Adipocyte (in vitro differentiated cells): ENCODE data around the gene CELF1.
A peak's percentile ranks its signal among the peaks of the same experiment; 100 is the strongest.

ENCODE experiments used
- DNase-seq: peaks from one replicate; pipeline ENCODE4 v3.0.0-alpha.2; 2015; ENCODE audit warnings: low read depth
- H3K27me3 ChIP-seq: replicated peaks from 2 replicates; pipeline ENCODE4 v1.7.0; 2013; ENCODE audit warnings: mild to moderate bottlenecking, low read length, moderate library complexity; ENCODE audit not compliant: control insufficient read depth, insufficient read depth
- H3K36me3 ChIP-seq: 2 replicates; pipeline ENCODE4 v1.7.0; 2013; ENCODE audit warnings: low read length, mild to moderate bottlenecking, moderate library complexity; ENCODE audit not compliant: control insufficient read depth, insufficient read depth, severe bottlenecking
- H3K4me1 ChIP-seq: 2 replicates; pipeline ENCODE4 v1.7.0; 2013; ENCODE audit warnings: mild to moderate bottlenecking, low read length, moderate library complexity; ENCODE audit not compliant: control insufficient read depth, insufficient read depth
- H3K4me3 ChIP-seq: 2 replicates; pipeline ENCODE4 v1.7.0; 2013; ENCODE audit warnings: mild to moderate bottlenecking, low read length, moderate library complexity
- H3K9ac ChIP-seq: 2 replicates; pipeline ENCODE4 v1.7.0; 2013; ENCODE audit warnings: mild to moderate bottlenecking, low read length, moderate library complexity
- H3K9me3 ChIP-seq: 2 replicates; pipeline ENCODE4 v1.7.0; 2013; ENCODE audit warnings: mild to moderate bottlenecking, low read length, moderate library complexity; ENCODE audit not compliant: control insufficient read depth

CELF1 gene

DNA sequence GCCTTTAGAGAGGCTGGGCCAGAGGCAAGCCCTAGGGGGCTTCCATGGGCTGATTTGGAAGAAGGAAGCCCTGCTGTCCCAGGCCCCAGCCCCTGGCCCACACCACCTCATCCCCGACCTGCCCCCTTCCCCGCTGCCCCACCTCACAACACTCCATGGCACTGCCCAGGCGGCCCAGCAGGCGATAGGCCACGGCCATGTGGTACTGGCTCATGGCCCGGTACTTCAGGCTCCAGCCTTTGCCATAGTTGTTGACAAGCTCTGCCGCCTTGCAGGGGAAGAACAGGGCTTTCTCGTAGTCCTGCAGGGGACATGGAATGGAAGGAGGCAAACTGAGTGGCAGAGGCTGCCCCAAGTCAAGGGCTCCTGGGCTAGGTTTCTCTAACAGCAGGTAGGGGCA, 110.4 kb downstream of the CELF1 start:
- no peak for DNase-seq
- Histone ChIP-seq H3K9me3 (no peaks in the 10 kb centered on the region), H3K4me1 (peaks cover 9% of the 10 kb centered on the region), H3K36me3 (peaks cover 3% of the 10 kb centered on the region), H3K4me3 (no peak overlapping the region), H3K9ac (no peak overlapping the region), H3K27me3 (no peaks in the 10 kb centered on the region)

DNA sequence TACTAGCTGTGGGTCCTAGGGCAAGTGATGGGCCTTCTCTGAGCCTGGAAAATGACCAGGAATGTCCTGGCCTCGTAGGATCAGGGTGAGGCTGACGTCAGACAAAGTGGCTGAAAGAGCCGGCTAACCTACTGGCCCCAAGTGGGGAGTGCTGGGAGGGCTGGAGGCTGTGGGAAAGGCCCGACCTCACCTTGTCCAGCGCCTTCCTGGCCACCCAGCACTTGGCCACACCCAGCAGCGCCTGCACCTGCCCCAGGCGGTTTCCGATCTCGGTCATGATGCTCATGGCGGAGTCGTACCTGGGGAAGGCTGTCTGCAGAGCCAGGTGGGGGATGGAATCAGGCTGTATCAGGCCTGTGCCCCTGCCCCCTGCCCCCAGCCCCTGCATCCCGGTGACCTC, 111.5 kb downstream of the CELF1 start:
- no peak for DNase-seq
- Histone ChIP-seq H3K36me3 (no peaks in the 10 kb centered on the region), H3K9ac (no peak overlapping the region), H3K9me3 (no peaks in the 10 kb centered on the region), H3K4me1 (peaks cover 12% of the 10 kb centered on the region), H3K4me3 (no peak overlapping the region), H3K27me3 (no peaks in the 10 kb centered on the region)

DNA sequence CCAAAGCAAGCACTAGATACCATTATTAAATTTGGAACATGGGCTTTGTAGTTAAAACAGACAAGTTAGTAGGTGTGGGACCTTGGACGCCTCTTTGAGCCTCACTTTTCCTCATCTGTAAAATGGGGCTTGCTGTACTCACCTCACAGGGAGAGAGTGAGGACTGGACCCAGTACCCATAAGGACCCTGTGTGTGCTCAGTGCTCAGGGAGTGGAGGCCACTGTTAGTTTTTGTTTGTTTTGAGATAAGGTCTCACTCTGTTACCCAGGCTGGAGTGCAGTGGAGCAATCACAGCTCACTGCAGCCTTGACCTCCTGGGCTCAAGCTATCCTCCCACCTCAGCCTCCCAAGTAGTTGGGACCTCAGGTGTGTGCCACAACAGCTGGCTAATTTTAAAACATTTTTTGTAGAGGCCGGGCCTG, 112.9 kb downstream of the CELF1 start:
- Histone ChIP-seq H3K9me3 (no peaks in the 10 kb centered on the region), H3K4me3 (no peak overlapping the region), H3K27me3 (no peaks in the 10 kb centered on the region), H3K4me1 (peaks cover 12% of the 10 kb centered on the region), H3K9ac (no peak overlapping the region), H3K36me3 (no peaks in the 10 kb centered on the region)
- no peak for DNase-seq

DNA sequence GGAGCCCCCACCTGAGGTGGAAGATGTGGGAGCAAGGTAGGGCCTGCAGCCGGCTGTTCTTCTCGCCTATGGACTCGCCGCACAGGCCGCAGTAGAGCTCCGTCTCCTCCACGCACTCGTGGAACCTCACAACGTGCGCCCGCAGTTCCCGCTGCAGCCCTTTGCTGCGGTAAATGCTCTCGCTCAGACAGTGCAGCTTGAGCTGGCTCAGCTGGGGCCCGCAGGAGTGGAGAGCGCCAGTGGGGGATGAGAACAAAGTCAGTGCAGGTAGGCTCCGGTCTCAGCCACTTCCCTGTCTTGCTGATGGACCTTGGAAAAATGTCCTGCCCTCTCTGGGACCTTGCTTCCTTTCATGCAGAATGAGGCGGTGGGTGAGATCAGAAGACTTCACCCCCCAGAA, 114.2 kb downstream of the CELF1 start:
- Histone ChIP-seq H3K9ac (no peak overlapping the region), H3K4me1 (peaks cover 21% of the 10 kb centered on the region), H3K9me3 (no peaks in the 10 kb centered on the region), H3K4me3 (no peak overlapping the region), H3K36me3 (no peaks in the 10 kb centered on the region), H3K27me3 (no peaks in the 10 kb centered on the region)
- no peak for DNase-seq

DNA sequence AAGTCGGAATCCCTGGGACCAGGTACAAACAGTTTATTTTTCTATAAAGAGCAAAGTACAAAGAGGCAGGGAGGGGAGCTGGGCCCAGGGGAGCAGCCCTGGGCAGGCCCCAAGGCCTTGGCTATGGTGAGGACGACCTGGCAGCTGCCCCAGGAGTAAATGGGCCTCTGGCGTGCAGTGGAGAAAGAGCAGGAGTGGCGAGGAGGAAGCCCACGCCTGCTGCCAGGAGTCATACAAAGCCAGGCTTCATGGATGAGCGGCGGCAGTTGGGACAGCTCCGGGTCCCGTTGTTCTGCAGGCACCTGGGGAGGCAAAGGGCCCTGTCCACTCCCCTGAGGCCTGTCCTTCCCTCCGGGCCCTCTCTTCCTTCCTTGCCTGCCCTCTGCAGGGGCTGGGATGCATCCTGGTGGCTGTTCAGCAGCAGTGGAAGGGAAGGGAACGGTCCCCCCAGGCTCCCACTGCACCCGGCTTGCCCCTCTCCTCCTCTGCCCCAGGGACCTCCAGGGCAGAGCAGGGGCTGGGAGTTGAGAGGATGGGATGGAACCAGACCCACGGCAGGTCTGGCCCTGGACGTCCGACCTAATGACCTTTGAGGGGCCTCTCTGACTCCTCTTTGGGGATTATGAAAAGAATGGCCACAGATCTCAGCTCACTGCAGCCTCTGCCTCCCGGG, 115.0 kb downstream of the CELF1 start:
- DNase-seq: no peak
- Histone ChIP-seq H3K4me3 (no peak overlapping the region), H3K9me3 (no peaks in the 10 kb centered on the region), H3K4me1 (peaks cover 21% of the 10 kb centered on the region), H3K27me3 (no peaks in the 10 kb centered on the region), H3K9ac (no peak overlapping the region), H3K36me3 (no peaks in the 10 kb centered on the region)

DNA sequence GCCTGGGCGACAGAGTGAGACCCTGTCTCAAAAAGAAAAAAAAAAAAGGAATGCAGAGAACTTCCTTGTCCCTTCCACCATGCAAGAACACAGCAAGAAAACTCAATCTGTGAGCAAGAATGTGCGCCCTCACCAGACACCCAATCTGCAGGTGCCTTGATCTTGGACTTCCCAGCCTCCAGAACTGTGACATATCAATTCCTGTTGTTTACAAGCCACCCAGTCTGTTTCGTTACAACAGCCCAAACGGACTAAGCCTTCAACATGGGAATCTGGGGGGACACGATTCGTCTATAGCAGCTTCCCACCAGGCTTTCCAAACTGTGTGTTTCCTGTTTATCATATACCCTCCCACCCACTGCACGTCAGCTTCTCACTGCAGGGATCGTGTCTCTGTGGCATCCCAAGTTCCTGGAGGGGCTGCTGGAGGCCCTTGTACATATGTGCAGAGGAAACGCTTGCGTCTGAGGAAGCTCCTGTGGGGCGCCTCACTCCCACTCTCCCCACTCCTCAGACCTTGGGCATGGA, 115.7 kb downstream of the CELF1 start:
- Histone ChIP-seq H3K9ac (no peak overlapping the region), H3K4me1 (peaks cover 21% of the 10 kb centered on the region), H3K27me3 (no peaks in the 10 kb centered on the region), H3K9me3 (no peaks in the 10 kb centered on the region), H3K4me3 (no peak overlapping the region), H3K36me3 (no peaks in the 10 kb centered on the region)
- no peak for DNase-seq

DNA sequence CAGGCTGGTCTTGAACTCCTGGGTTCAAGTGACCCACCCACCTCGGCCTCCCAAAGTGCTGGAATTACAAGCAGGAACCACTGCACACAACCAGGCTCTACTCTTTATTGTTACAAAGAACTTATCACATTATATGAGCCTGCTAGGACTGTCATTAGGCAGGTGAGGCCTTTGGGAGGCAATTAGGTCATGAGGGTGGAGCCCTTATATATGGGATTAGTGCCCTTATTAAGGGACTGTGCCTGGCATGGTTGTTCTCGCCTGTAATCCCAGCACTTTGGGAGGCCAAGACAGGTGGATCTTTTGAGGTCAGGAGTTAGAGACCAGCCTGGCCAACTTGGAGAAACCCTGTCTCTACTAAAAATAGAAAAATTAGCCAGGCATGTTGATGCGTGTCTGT, 116.2 kb downstream of the CELF1 start:
- peaks cover 21% of the 10 kb centered on the region for H3K4me1 ChIP-seq
- no peak overlapping the region for H3K9ac ChIP-seq
- H3K9me3 ChIP-seq: no peaks in the 10 kb centered on the region
- H3K27me3 ChIP-seq: no peaks in the 10 kb centered on the region
- DNase-seq: no peak
- no peak overlapping the region for H3K4me3 ChIP-seq
- H3K36me3 ChIP-seq: no peaks in the 10 kb centered on the region

DNA sequence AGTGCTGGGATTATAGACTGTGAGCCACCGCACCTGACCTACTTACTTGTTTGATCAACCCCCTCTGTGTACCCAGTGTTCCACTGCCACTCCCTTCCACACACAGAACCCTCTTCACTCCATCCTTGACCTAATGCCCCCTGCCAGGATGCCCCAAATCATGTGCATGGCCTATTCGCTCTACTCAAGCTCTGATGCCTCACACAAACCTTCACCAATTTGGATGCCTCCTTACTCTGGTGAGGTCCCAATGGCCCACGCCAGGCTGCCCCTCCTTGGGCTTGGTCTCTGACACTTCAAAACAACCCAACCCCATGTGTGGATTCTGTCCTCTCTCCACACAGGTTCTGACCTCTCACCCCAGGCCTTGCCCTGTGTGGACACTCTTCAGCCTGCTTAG, 117.2 kb downstream of the CELF1 start:
- Histone ChIP-seq H3K27me3 (no peaks in the 10 kb centered on the region), H3K9me3 (no peaks in the 10 kb centered on the region), H3K9ac (no peak overlapping the region), H3K36me3 (no peaks in the 10 kb centered on the region), H3K4me3 (no peak overlapping the region), H3K4me1 (peaks cover 21% of the 10 kb centered on the region)
- DNase-seq: no peak

DNA sequence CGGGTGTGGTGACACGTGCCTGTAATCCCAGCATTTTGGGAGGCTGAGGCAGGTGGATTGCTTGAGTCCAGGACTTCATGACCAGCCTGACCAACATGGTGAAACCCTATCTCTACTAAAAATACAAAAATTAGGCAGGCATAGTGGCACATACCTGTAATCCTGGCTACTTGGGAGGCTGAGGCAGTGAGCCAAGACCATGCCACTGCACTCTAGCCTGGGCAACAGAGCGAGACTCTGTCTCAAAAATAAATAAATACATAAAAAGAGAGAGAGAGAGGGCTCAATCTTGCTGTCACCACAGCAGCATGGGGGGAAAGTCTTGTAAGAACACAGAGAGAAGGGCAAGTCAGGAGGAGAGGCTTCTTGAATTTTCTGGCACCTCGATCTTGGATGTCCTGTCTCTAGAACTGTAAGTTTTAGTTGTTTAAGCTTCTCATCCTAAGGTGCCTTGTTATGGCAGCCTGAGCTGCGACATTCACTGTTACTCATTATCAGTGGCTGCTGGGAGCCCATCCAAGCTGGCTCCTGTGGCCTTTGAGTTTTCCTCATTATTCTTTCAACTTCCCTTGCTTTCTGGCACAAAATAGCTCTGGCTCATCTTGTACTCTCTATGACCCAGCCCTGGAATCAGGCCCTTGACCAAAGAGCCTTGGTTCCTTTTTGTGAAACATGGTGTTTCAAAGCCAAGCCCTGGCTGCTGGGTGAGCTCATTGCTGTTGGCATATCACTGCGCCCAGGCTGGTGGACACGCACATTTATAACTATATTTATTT, 118.7 kb downstream of the CELF1 start:
- Histone ChIP-seq H3K4me3 (no peak overlapping the region), H3K4me1 (peaks cover 21% of the 10 kb centered on the region), H3K27me3 (no peaks in the 10 kb centered on the region), H3K9me3 (no peaks in the 10 kb centered on the region), H3K36me3 (no peaks in the 10 kb centered on the region), H3K9ac (peak overlapping the region; percentile 25)
- DNase-seq: peak; percentile 25

DNA sequence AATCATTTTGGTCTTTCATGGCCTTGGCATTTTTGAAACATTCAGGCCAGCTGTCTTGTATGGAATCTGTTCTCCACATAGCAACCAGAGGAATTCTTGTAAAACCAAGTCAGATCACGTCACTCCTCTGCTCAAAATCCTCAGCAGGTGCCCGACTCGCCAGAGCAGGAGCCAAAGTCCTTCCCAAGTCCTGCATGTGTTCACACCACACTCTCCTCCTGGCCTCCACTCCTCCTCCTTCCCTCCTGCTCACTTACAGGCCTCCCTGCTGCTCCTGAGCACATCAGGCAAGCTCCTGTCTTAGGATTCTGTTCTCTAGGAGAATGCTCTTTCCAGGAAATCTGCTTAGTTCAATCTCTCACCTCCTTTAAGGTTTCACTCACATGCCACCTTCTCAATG, 119.8 kb downstream of the CELF1 start:
- no peak overlapping the region for H3K4me3 ChIP-seq
- H3K4me1 ChIP-seq: peaks cover 18% of the 10 kb centered on the region
- no peaks in the 10 kb centered on the region for H3K27me3 ChIP-seq
- no peak overlapping the region for H3K9ac ChIP-seq
- no peaks in the 10 kb centered on the region for H3K36me3 ChIP-seq
- H3K9me3 ChIP-seq: no peaks in the 10 kb centered on the region
- DNase-seq: no peak

DNA sequence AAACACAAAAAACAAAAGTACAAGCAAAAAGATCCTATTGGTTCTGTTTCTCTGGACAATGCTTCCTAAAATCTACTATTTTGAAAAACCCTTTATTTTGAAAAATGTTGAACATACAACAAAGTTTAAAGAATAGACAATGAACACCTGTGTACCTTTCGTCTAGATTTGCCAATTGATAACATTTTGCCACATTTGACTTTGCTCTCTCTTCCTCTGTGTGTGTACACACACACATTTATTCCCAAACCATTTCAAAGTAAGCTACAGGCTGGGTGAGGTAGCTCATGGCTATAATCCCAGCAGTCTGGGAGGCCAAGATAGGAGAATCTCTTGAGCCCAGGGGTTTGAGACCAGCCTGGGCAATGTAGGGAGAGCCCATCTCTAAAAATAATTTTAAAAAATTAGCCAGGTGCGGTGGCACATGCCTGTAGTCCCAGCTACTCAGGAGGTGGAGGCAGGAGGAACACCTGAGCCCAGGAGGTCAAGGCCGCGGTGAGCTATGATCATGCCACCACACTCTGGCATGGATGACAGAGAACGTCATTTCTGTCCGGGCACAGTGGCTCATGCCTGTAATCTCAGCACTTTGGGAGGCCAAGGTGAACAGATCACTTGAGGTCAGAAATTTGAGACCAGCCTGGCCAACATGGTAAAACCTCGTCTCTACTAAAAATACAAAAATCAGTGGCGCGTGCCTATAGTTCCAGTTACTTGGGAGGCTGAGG, 121.4 kb downstream of the CELF1 start:
- Histone ChIP-seq H3K4me1 (peaks cover 9% of the 10 kb centered on the region), H3K4me3 (no peak overlapping the region), H3K36me3 (no peaks in the 10 kb centered on the region), H3K9me3 (no peaks in the 10 kb centered on the region), H3K27me3 (no peaks in the 10 kb centered on the region), H3K9ac (no peak overlapping the region)
- DNase-seq: no peak
